Natural killer cell (primary cell): ENCODE results near the gene BCAS3. TPM values are rescaled to one million over a fixed set of nuclear protein-coding genes. Genes with fewer than 3 reads are reported as not detected.

Experiments used
- ATAC-seq, 3 donors: fragments of 150-1000 bp in 2 of 3; fragments of 200-7000 bp in 1 of 3; cut with Tn5 transposase; 1 replicate in 1 of 3; 2 replicates in 2 of 3; pipeline ENCODE4 v1.10.0; 2021; ENCODE audit warnings: mild to moderate bottlenecking in 2 of 3, moderate library complexity in 2 of 3
- DNase-seq, 2 donors: peaks; one replicate each; pipeline versions ENCODE4 v3.0.0 to v3.0.0-alpha.2; 2013 to 2021; ENCODE audit warnings: mixed read lengths in 1 of 2
- H3K27ac ChIP-seq: one replicate; pipeline ENCODE4 v1.5.1; 2013; ENCODE audit warnings: mild to moderate bottlenecking, low read length
- H3K27me3 ChIP-seq: one replicate; pipeline ENCODE4 v1.6.1; 2013; ENCODE audit warnings: low read length; ENCODE audit not compliant: control insufficient read depth, insufficient read depth
- H3K36me3 ChIP-seq: one replicate; pipeline ENCODE4 v1.6.1; 2013; ENCODE audit warnings: low read length; ENCODE audit not compliant: control insufficient read depth, insufficient read depth
- H3K4me1 ChIP-seq: one replicate; pipeline ENCODE4 v1.6.1; 2013; ENCODE audit warnings: low read length; ENCODE audit not compliant: control insufficient read depth, insufficient read depth
- H3K4me3 ChIP-seq: one replicate; pipeline ENCODE4 v1.5.1; 2013; ENCODE audit warnings: low read length
- H3K9me3 ChIP-seq: one replicate; pipeline ENCODE4 v1.6.1; 2013; ENCODE audit warnings: low read length; ENCODE audit not compliant: control insufficient read depth, insufficient read depth
- H3K27ac Mint-ChIP-seq, 2 donors: one replicate each; pipeline ENCODE4 v1.8.0; 2022; ENCODE audit warnings: mild to moderate bottlenecking in 2 of 2, mixed read lengths in 2 of 2, moderate library complexity in 1 of 2
- H3K27me3 Mint-ChIP-seq, 2 donors: one replicate each; pipeline ENCODE4 v1.8.0; 2022; ENCODE audit warnings: low read depth in 2 of 2, mixed read lengths in 2 of 2
- H3K36me3 Mint-ChIP-seq: one replicate; pipeline ENCODE4 v1.8.0; 2022; ENCODE audit warnings: mixed read lengths
- H3K4me1 Mint-ChIP-seq, 2 donors: one replicate each; pipeline ENCODE4 v1.8.0; 2022; ENCODE audit warnings: mixed read lengths in 2 of 2
- H3K4me3 Mint-ChIP-seq: one replicate; pipeline ENCODE4 v1.8.0; 2022; ENCODE audit warnings: mild to moderate bottlenecking, moderate library complexity, mixed read lengths
- H3K9me3 Mint-ChIP-seq, 2 donors: one replicate each; pipeline ENCODE4 v1.8.0; 2022; ENCODE audit warnings: mixed read lengths in 2 of 2
- CTCF ChIP-seq: fragments of 200-600 bp; IDR thresholded peaks from one replicate; pipeline ENCODE4 v1.8.0; 2022; ENCODE audit warnings: antibody characterized with exemption
- WGBS: methylation state at CpG from one replicate; pipeline ENCODE4 v1.1.7; 2013; ENCODE audit warnings: missing lambda C conversion rate; ENCODE audit not compliant: insufficient coverage; 5-methylcytosine and 5-hydroxymethylcytosine counted together
- intact Hi-C: fragments of 100-400 bp; cut with micrococcal nuclease; formaldehyde crosslinking; loops from one replicate; pipeline ENCODE4 v1.14.2; 2022
- total RNA-seq, 4 donors: library from RNA; stranded (reverse); fragments of 120-200 nt in 1 of 4; gene quantifications; one replicate each; pipeline versions ENCODE4 v1.2.3 to v1.2.4, GENCODE V29; 2013 to 2022

Gene BCAS3
- total RNA-seq, 3 donors from 2014 or later (not counting 1 experiment from before 2014, with no cell fraction given): 60.5 to 87.8 (median 72.0) TPM

DNA sequence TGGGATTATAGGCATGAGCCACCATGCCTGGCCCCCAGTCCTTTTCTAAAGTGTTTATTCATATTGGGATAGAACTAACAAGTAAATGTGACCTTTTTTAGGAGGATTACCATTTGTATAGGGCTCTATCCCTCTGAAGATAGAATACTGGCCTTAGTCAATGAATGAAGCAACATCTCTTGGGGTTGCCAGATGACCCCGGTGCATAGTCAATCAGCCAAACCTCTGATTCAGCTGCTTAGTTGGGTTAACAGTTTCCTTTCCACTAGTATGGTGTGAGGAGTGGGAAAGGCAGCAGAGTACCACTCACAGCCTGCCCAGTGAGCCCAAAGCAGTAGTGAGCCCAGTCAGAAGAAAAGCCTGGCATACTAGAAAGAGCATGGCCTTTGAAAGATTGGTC is 627.4 kb downstream of the BCAS3 start:
- Mint-ChIP-seq H3K27me3 (no peaks in the 10 kb centered on the region), H3K4me3 (no peak overlapping the region), H3K36me3 (no peaks in the 10 kb centered on the region), H3K27ac (no peak overlapping the region), H3K9me3 (no peaks in the 10 kb centered on the region), H3K4me1 (peaks cover 0 to 5% of the 10 kb centered on the region in 2 donors)
- ATAC-seq (no peak), DNase-seq (no peak)
- WGBS: 88% methylated on average over 1 of the region's 1 CpG
- intact Hi-C loops: no loop called here
- H3K27me3 ChIP-seq: no peaks in the 10 kb centered on the region
- no peak for TF ChIP-seq CTCF
- no peaks in the 10 kb centered on the region for H3K9me3 ChIP-seq
- no peaks in the 10 kb centered on the region for H3K36me3 ChIP-seq
- H3K4me3 ChIP-seq: no peak overlapping the region
- H3K4me1 ChIP-seq: no peaks in the 10 kb centered on the region
- no peak overlapping the region for H3K27ac ChIP-seq

- no peak overlapping the region for H3K4me3 Mint-ChIP-seq
- H3K27ac Mint-ChIP-seq: no peak overlapping the region
- H3K4me1 Mint-ChIP-seq: peaks cover 0 to 5% of the 10 kb centered on the region in 2 donors
- H3K9me3 ChIP-seq: no peaks in the 10 kb centered on the region
- no peaks in the 10 kb centered on the region for H3K36me3 ChIP-seq
- no peaks in the 10 kb centered on the region for H3K27me3 Mint-ChIP-seq
- H3K27me3 ChIP-seq: no peaks in the 10 kb centered on the region
- no peak for TF ChIP-seq CTCF
- DNase-seq (no peak), ATAC-seq (no peak)
- H3K36me3 Mint-ChIP-seq: no peaks in the 10 kb centered on the region
- no peak overlapping the region for H3K4me3 ChIP-seq
- H3K9me3 Mint-ChIP-seq: no peaks in the 10 kb centered on the region
- no peak overlapping the region for H3K27ac ChIP-seq
- 100% methylated on average over 1 of the region's 2 CpGs for WGBS
- H3K4me1 ChIP-seq: no peaks in the 10 kb centered on the region
- intact Hi-C loops: no loop called here
Measured at GRCh38 chr17:61306003-61306402, 628.4 kb downstream of the BCAS3 start.

GRCh38 chr17:61307905-61308886 is 630.5 kb downstream of the BCAS3 start:
- no peaks in the 10 kb centered on the region for H3K27me3 Mint-ChIP-seq
- Histone ChIP-seq H3K4me3 (no peak overlapping the region), H3K4me1 (no peaks in the 10 kb centered on the region), H3K36me3 (no peaks in the 10 kb centered on the region), H3K27ac (no peak overlapping the region), H3K27me3 (no peaks in the 10 kb centered on the region), H3K9me3 (no peaks in the 10 kb centered on the region)
- intact Hi-C loops: no loop called here
- no peak overlapping the region for H3K27ac Mint-ChIP-seq
- H3K36me3 Mint-ChIP-seq: no peaks in the 10 kb centered on the region
- no peak for TF ChIP-seq CTCF
- peaks cover 0 to 5% of the 10 kb centered on the region in 2 donors for H3K4me1 Mint-ChIP-seq
- no peak overlapping the region for H3K4me3 Mint-ChIP-seq
- 82% methylated on average over 7 of the region's 11 CpGs for WGBS
- H3K9me3 Mint-ChIP-seq: no peaks in the 10 kb centered on the region
- DNase-seq (no peak), ATAC-seq (no peak)
